NT2/D1 (cell line): Measurements from ENCODE around the gene NAV2.

Experiments used
- DNase-seq: peaks from one replicate; pipeline ENCODE4 v3.0.0-alpha.2; 2011; ENCODE audit warnings: low read depth, low spot score
- H3K27me3 ChIP-seq: 2 replicates; pipeline ENCODE4 v1.6.0; 2011; ENCODE audit warnings: mild to moderate bottlenecking; ENCODE audit not compliant: insufficient read length, insufficient read depth
- H3K36me3 ChIP-seq: 2 replicates; pipeline ENCODE4 v1.6.1; 2011; ENCODE audit warnings: mild to moderate bottlenecking, low read length, mixed read lengths; ENCODE audit not compliant: insufficient read depth, insufficient read length
- H3K4me1 ChIP-seq: 2 replicates; pipeline ENCODE4 v1.5.1; 2011; ENCODE audit not compliant: insufficient read depth, insufficient read length
- H3K4me3 ChIP-seq: 2 replicates; pipeline ENCODE4 v1.5.1; 2011; ENCODE audit warnings: low read depth; ENCODE audit not compliant: insufficient read length
- H3K9ac ChIP-seq: 2 replicates; pipeline ENCODE4 v1.6.0; 2011; ENCODE audit warnings: low read depth; ENCODE audit not compliant: insufficient read length
- H3K9me3 ChIP-seq: 2 replicates; pipeline ENCODE4 v1.5.1; 2011; ENCODE audit warnings: mild to moderate bottlenecking, low read length; ENCODE audit not compliant: insufficient read depth
- SUZ12 ChIP-seq: IDR thresholded peaks from 2 replicates; pipeline ENCODE4 v1.6.1; 2011; ENCODE audit not compliant: insufficient read length, insufficient read depth; ENCODE audit errors: extremely low read depth
- YY1 ChIP-seq: IDR thresholded peaks from 2 replicates; pipeline ENCODE4 v1.6.1; 2011; ENCODE audit not compliant: insufficient read length, insufficient read depth
- ZNF274 ChIP-seq: IDR thresholded peaks from 2 replicates; pipeline ENCODE4 v1.6.1; 2011; ENCODE audit warnings: mild to moderate bottlenecking, low read depth, low read length

Gene NAV2

DNA sequence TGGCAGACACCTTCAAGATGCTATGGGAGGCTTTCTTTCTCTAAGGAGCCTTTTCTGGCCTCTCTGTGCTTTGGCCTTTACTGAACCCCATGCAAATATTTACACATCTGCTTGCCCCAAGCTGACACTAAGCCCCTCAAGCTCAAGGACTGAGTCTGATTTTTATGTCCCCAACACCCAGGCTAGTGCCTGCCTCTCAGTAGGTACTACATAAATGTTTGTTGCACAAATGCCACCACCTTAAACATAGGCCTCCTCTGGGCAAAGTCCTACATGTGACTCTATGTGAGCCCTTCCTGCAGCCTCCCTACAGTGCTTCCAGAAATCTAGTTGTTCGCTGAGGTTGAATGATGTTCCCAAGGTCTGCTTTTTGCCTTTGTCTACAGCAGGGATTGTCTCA, 260.0 kb downstream of the NAV2 start:
- Histone ChIP-seq H3K4me1 (no peaks in the 10 kb centered on the region), H3K9ac (no peak overlapping the region), H3K27me3 (no peaks in the 10 kb centered on the region), H3K36me3 (no peaks in the 10 kb centered on the region), H3K9me3 (no peaks in the 10 kb centered on the region), H3K4me3 (no peak overlapping the region)
- no peak for TF ChIP-seq YY1
- TF ChIP-seq SUZ12 = no peak
- TF ChIP-seq ZNF274 = no peak
- no peak for DNase-seq

DNA sequence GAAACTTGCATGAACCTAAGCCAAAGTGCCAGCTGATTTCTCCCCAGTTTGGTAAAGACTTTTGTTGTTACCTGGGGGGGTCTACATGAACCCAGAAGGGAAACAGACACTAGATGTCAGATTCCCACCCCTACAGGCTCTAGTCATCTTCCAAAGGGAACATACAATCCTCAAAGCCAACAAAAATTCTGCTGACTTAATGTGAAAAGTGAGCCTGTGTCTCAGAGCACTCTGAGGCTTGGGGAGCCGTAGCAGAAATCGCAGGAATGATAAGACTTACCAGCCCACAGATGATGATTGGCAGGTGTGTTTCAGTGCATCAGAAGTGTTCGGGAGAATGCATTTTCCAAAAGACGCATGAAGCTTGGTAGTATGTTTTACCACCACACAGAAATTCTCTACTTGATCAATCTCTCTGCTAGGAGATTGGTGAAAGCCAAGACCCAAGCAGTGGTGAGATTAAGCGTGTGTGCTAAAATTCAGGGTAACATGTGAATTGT, 260.5 kb downstream of the NAV2 start:
- TF ChIP-seq ZNF274 (no peak), YY1 (no peak), SUZ12 (no peak)
- DNase-seq = no peak
- Histone ChIP-seq H3K9ac (no peak overlapping the region), H3K4me3 (no peak overlapping the region), H3K4me1 (no peaks in the 10 kb centered on the region), H3K9me3 (no peaks in the 10 kb centered on the region), H3K27me3 (no peaks in the 10 kb centered on the region), H3K36me3 (no peaks in the 10 kb centered on the region)

DNA sequence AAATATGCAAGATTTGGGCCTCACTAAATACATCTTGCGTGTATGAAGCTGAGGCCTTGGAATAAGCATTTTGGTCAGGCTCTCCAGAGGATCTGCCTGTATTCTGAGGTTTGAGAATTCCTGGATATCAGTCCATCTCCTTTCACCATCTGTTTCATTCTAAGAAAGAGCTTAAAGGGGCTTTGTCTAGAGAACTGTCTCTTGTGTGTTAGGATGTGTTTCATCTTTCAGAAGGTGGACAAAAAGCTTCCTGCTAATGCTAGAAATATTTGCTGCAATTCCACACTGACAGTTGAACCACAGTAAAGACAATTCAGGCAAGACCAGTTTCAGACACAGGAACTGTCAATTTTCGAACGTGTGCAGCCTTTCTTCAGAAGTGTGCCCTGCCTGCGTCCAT, 262.2 kb downstream of the NAV2 start:
- no peaks in the 10 kb centered on the region for H3K9me3 ChIP-seq
- H3K4me1 ChIP-seq = no peaks in the 10 kb centered on the region
- H3K4me3 ChIP-seq = no peak overlapping the region
- no peak overlapping the region for H3K9ac ChIP-seq
- DNase-seq = no peak
- no peak for TF ChIP-seq ZNF274
- no peak for TF ChIP-seq SUZ12
- TF ChIP-seq YY1 = no peak
- H3K36me3 ChIP-seq = no peaks in the 10 kb centered on the region
- no peaks in the 10 kb centered on the region for H3K27me3 ChIP-seq

DNA sequence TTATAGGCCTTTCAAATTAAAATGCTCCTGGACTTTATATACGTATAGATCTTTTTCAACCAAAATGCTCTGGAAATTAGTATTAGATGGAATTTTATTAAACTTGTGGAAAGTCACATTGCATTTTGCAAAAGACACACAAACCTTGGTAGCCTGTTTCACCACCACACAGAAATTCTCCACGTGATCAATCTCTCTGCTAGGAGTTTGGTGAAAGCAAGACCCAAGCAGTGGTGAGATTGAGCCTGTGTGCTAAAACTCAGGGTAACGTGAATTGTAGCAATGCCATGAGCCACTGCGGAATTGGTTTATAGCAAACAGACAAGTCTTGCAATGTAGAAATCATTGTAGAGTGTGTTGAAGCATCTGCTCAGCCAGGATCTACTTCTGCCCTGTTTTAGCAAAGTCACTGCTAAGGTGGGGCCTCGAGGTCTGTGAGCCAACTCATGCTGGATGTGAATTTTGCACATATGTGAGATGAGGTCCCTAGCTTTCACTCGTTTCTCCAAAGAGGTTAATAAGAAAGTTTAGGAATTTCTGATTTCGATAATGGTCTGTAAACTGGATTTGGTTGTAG, 262.9 kb downstream of the NAV2 start:
- no peak overlapping the region for H3K9ac ChIP-seq
- H3K9me3 ChIP-seq = no peaks in the 10 kb centered on the region
- H3K36me3 ChIP-seq = no peaks in the 10 kb centered on the region
- no peak overlapping the region for H3K4me3 ChIP-seq
- H3K4me1 ChIP-seq = no peaks in the 10 kb centered on the region
- no peak for DNase-seq
- H3K27me3 ChIP-seq = no peaks in the 10 kb centered on the region
- TF ChIP-seq YY1 = no peak
- TF ChIP-seq ZNF274 = no peak
- TF ChIP-seq SUZ12 = no peak

DNA sequence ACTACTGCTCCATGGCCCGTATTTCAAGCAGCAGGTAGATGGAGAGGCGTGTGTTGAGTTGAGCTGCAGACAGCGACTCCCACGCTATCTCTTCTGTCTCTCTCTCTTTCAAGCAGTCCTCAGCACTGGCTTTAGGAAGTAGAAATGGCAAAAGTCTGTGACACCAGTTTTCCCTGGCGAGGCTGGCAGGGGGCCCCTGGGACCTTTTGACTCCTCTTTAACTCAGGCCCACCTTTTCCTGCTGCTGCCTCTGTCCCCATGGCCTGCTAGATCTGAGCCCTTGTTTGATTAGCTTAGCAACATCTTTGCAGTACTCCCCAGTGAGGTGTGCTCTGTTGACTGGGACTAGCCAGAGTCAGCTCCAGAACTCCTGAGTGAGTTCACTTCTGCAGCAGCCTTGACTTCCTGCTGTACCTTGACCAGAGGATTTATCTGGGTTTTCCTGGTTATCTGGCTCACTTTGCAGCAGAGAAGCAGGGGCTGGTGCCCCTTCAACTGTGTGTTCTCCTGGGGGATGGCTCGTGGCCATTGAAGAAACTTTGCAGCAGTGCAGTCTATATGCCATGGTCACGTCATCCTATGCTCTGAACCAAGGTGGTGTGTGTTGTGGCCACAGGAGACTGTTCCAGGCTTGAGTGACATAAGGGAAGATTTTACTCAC, 263.8 kb downstream of the NAV2 start:
- Histone ChIP-seq H3K27me3 (no peaks in the 10 kb centered on the region), H3K9ac (no peak overlapping the region), H3K4me3 (no peak overlapping the region), H3K36me3 (no peaks in the 10 kb centered on the region), H3K9me3 (no peaks in the 10 kb centered on the region), H3K4me1 (no peaks in the 10 kb centered on the region)
- TF ChIP-seq SUZ12 (no peak), ZNF274 (no peak), YY1 (no peak)
- DNase-seq = no peak

DNA sequence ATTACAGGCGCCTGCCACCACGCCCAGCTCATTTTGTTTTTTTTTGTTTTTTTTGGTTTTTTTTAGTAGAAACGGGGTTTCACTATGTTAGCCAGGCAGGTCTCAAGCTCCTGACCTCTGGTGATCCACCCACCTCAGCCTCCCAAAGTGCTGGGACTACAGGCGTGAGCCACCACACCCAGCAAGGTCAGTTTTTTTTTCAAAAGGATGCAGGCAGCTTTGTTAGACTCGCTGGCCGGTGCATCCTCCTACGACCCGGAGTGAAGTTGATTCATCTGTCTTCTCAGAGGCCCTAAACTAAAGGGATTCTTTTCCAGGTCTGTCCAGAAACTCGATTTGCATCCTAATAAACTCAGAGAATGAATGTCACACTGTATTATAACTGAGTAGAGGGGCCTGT, 265.3 kb downstream of the NAV2 start:
- TF ChIP-seq ZNF274 (no peak), SUZ12 (no peak), YY1 (no peak)
- no peaks in the 10 kb centered on the region for H3K4me1 ChIP-seq
- no peaks in the 10 kb centered on the region for H3K9me3 ChIP-seq
- no peak for DNase-seq
- H3K36me3 ChIP-seq = no peaks in the 10 kb centered on the region
- H3K27me3 ChIP-seq = no peaks in the 10 kb centered on the region
- no peak overlapping the region for H3K4me3 ChIP-seq
- H3K9ac ChIP-seq = no peak overlapping the region

DNA sequence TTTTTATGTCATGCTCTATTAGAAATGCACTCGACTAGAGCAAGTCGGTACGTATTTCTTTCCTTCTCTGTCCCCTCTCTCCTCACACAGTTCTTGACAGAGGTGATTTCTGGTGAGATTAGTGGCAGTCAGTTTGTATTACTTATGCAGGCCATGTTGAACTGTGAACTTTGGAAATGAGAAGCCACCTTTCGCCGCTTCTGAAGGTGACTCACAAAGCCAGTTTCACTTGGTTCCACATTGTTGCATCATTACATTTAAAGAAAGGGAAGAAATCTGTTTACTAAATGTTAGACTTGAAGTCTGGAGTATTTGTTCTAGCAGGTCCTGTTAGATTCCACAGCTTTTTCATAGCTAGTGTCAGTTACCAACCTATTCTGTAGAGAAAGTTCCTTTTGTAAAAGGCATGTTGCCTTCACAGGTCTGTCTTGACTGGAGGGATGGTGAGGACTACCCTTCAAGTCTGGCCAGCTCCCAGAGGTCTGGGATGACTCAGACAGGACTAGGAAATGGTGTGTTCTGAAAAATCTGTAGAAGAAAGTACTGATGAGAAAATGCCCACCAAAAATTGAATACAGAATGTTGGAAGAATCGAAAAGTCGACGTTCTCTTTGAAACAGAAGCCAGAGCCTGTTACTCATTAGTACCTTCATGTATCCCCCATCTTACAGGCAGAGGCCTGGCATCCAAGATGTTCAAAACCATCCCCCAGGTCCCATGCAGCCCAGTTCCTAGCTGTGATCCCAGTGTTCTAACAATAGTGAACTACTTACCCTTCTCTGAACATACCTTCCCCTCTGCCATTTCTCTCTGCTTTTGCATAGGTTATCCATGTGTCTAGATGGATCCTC, 266.3 kb downstream of the NAV2 start:
- DNase-seq = no peak
- no peak overlapping the region for H3K9ac ChIP-seq
- H3K9me3 ChIP-seq = no peaks in the 10 kb centered on the region
- no peaks in the 10 kb centered on the region for H3K27me3 ChIP-seq
- H3K36me3 ChIP-seq = no peaks in the 10 kb centered on the region
- TF ChIP-seq ZNF274 = no peak
- TF ChIP-seq SUZ12 = no peak
- no peak for TF ChIP-seq YY1
- H3K4me3 ChIP-seq = no peak overlapping the region
- no peaks in the 10 kb centered on the region for H3K4me1 ChIP-seq
